GM12878 (cell line): ENCODE results near the gene DTNBP1. TPM values are rescaled to one million over a fixed set of nuclear protein-coding genes. Genes with fewer than 3 reads are reported as not detected.

Source experiments
- ATAC-seq: fragments of 200-7000 bp; cut with Tn5 transposase; 3 replicates; pipeline ENCODE4 v1.9.1; 2020; ENCODE audit warnings: mild to moderate bottlenecking, moderate library complexity
- BruUV-seq: library from RNA; stranded (reverse); fragments of 400-500 nt; replicated peaks from 2 replicates; lab custom pipeline; 2021; lab: Mats Ljungman, UMichigan
- CTCF ChIA-PET: fragments of 300-600 bp; sonication (Branson Sonifier 250); formaldehyde crosslinking; extraction: SDS; loops from one replicate; lab custom pipeline; 2021; ENCODE audit warnings: inconsistent platforms; lab: Yijun Ruan, JAX
- POLR2A ChIA-PET: fragments of 350-600 bp; formaldehyde crosslinking; extraction: SDS; loops from one replicate; lab custom pipeline; 2021; ENCODE audit warnings: inconsistent platforms; lab: Charles Lee
- RAD21 ChIA-PET: fragments of 300-600 bp; sonication (Branson Sonifier 250); formaldehyde crosslinking; loops from one replicate; lab custom pipeline; 2023; ENCODE audit warnings: antibody characterized with exemption; ENCODE audit not compliant: unreplicated experiment; lab: Charles Lee
- SMC1A ChIA-PET: fragments of 300-600 bp; sonication (Branson Sonifier 250); formaldehyde crosslinking; loops from one replicate; lab custom pipeline; 2023; ENCODE audit not compliant: unreplicated experiment, uncharacterized antibody; lab: Charles Lee
- DNase-seq: peaks from one replicate; pipeline ENCODE4 v3.0.0-alpha.2; 2011; ENCODE audit warnings: low read depth, low spot score
- FAIRE-seq: peaks from 3 replicates; lab custom pipeline; 2011; peaks lifted over from hg19 to GRCh38; lab: Jason Lieb, UNC
- H2AFZ ChIP-seq: 2 replicates; pipeline ENCODE4 v1.6.0; 2011; ENCODE audit warnings: low read depth, low read length, control low read depth; ENCODE audit not compliant: control insufficient read depth
- H3K27ac ChIP-seq: 2 replicates; pipeline ENCODE4 v1.5.1; 2011; ENCODE audit warnings: control low read depth; ENCODE audit not compliant: control insufficient read depth, insufficient read depth
- H3K27me3 ChIP-seq, 2 experiments: replicated peaks in 1 of 2; 2 replicates each; pipeline versions ENCODE4 v1.6.0 to v1.6.1; 2011; ENCODE audit warnings: low read length in 1 of 2; ENCODE audit not compliant: control insufficient read depth in 2 of 2, insufficient read depth in 2 of 2
- H3K36me3 ChIP-seq, 2 experiments: 2 replicates each; pipeline ENCODE4 v1.5.1; 2011; ENCODE audit warnings: low read length in 1 of 2; ENCODE audit not compliant: control insufficient read depth in 2 of 2, insufficient read depth in 2 of 2
- H3K4me1 ChIP-seq: 2 replicates; pipeline ENCODE4 v1.6.1; 2011; ENCODE audit warnings: mild to moderate bottlenecking, low read length, moderate library complexity, mixed read lengths; ENCODE audit not compliant: control insufficient read depth, insufficient read depth
- H3K4me2 ChIP-seq: 2 replicates; pipeline ENCODE4 v1.6.0; 2011; ENCODE audit warnings: control low read depth; ENCODE audit not compliant: control insufficient read depth, insufficient read depth
- H3K4me3 ChIP-seq: fragments of 200-600 bp; sonication (generic); 2 replicates; pipeline ENCODE4 v1.5.1; 2016
- H3K79me2 ChIP-seq: 2 replicates; pipeline ENCODE4 v1.6.0; 2011; ENCODE audit warnings: low read length; ENCODE audit not compliant: control insufficient read depth, insufficient read depth
- H3K9ac ChIP-seq: 2 replicates; pipeline ENCODE4 v1.8.0; 2011; ENCODE audit warnings: low read length, control low read depth, mixed read lengths; ENCODE audit not compliant: control insufficient read depth, insufficient read depth
- H3K9me3 ChIP-seq: replicated peaks from 3 replicates; pipeline ENCODE4 v1.5.1; 2011; ENCODE audit warnings: mild to moderate bottlenecking, low read length; ENCODE audit not compliant: control insufficient read depth, insufficient read depth
- H4K20me1 ChIP-seq: 2 replicates; pipeline ENCODE4 v1.6.0; 2011; ENCODE audit not compliant: control insufficient read depth, insufficient read depth
- ATF2 ChIP-seq: IDR thresholded peaks from 2 replicates; pipeline ENCODE4 v1.6.1; 2012; ENCODE audit warnings: low read length, inconsistent platforms
- CBX5 ChIP-seq: sonication (generic); IDR thresholded peaks from 2 replicates; pipeline ENCODE4 v1.6.1; 2016; ENCODE audit warnings: low read depth, moderate library complexity, mild to moderate bottlenecking, inconsistent platforms
- CUX1 ChIP-seq: IDR thresholded peaks from 2 replicates; pipeline ENCODE4 v1.6.1; 2012; ENCODE audit warnings: improper control_type of control experiment, low read depth, low read length; ENCODE audit not compliant: insufficient replicate concordance
- E2F4 ChIP-seq: IDR thresholded peaks from 2 replicates; pipeline ENCODE4 v1.6.1; 2012; ENCODE audit warnings: low read depth, low read length, improper control_type of control experiment
- IKZF2 ChIP-seq, 2 experiments: fragments of 450-650 bp; IDR thresholded peaks; 2 replicates each; pipeline ENCODE4 v1.6.1; 2017; ENCODE audit warnings: mild to moderate bottlenecking in 2 of 2, moderate library complexity in 2 of 2
- MXI1 ChIP-seq: fragments of 150-350 bp; IDR thresholded peaks from 2 replicates; pipeline ENCODE4 v1.6.1; 2011; ENCODE audit warnings: low read depth, mild to moderate bottlenecking, inconsistent platforms, low read length, improper control_type of control experiment
- NFIC ChIP-seq: IDR thresholded peaks from 2 replicates; pipeline ENCODE4 v1.6.1; 2012; ENCODE audit warnings: low read depth, mild to moderate bottlenecking, inconsistent platforms, low read length, moderate library complexity
- NFYA ChIP-seq: IDR thresholded peaks from 2 replicates; pipeline ENCODE4 v1.6.1; 2011; ENCODE audit warnings: low read depth, mild to moderate bottlenecking, low read length, improper control_type of control experiment, borderline replicate concordance
- SMC3 ChIP-seq: IDR thresholded peaks from 2 replicates; pipeline ENCODE4 v1.6.1; 2011; ENCODE audit warnings: low read length, improper control_type of control experiment, borderline replicate concordance
- TARDBP ChIP-seq: IDR thresholded peaks from 2 replicates; pipeline ENCODE4 v1.6.1; 2016; ENCODE audit warnings: borderline replicate concordance
- ZNF24 ChIP-seq: fragments of 450-650 bp; IDR thresholded peaks from 2 replicates; pipeline ENCODE4 v1.6.1; 2017; ENCODE audit warnings: antibody characterized with exemption, mild to moderate bottlenecking
- ZNF687 ChIP-seq: fragments of 450-650 bp; IDR thresholded peaks from 2 replicates; pipeline ENCODE4 v1.6.1; 2017; ENCODE audit warnings: mild to moderate bottlenecking, moderate library complexity
- WGBS: methylation state at CpG from one replicate; pipeline ENCODE4 v1.1.6; 2016; ENCODE audit warnings: low lambda C conversion rate; ENCODE audit not compliant: insufficient replicate concordance, insufficient coverage; ENCODE audit errors: missing lambda C conversion rate; 5-methylcytosine and 5-hydroxymethylcytosine counted together
- in situ Hi-C: fragments of 300-500 bp; cut with MboI; formaldehyde crosslinking; loops from 9 replicates; pipeline ENCODE4 v1.14.3; 2018; ENCODE audit warnings: mixed read lengths
- intact Hi-C: fragments of 100-400 bp; cut with micrococcal nuclease; formaldehyde crosslinking; loops from one replicate; pipeline ENCODE4 v1.14.2; 2022; ENCODE audit not compliant: unreplicated experiment
- polyA plus RNA-seq, 11 experiments: library from polyadenylated mRNA; depleted of rRNA in 4 of 11; unstranded in 6 of 11; stranded (reverse) in 5 of 11; fragments of >200 nt; fragmentation: Nextera tagmentation in 4 of 11; fragmentation: Illumina TruSeq in 1 of 11; extraction: Ambion mirVana in 4 of 11; extraction: Trizol in 1 of 11; gene quantifications; 1 replicate in 1 of 11; 2 replicates in 10 of 11; pipeline versions ENCODE4 v1.2.1 to v1.2.3, GENCODE V29; 2011 to 2016; ENCODE audit warnings: inconsistent platforms in 2 of 11, missing spikeins in 2 of 11, low read depth in 1 of 11
- total RNA-seq, 4 experiments: library from RNA; depleted of rRNA in 3 of 4; stranded (reverse); fragments of >200 nt in 3 of 4; fragmentation: Illumina TruSeq in 1 of 4; extraction: Trizol in 1 of 4; gene quantifications; 2 replicates each; pipeline versions ENCODE4 v1.2.1 to v1.2.3, GENCODE V29; 2013 to 2021

The DTNBP1 gene
- total and polyA plus RNA-seq, 10 of the 15 experiments (the other 5 are each of a cell fraction or from before 2014, with no cell fraction given) = 7.1 to 40.3 (median 20.1) TPM

- 96% methylated on average over 5 of the region's 5 CpGs for WGBS
- no peak for FAIRE-seq
- in situ Hi-C loops = no loop called here
- ATAC-seq = no peak
- no peak for DNase-seq
- CTCF ChIA-PET = interaction anchor here (0.6 to 1.3 kb wide), 2 partner anchors 69 to 73 kb away, joined by 3 read pairs; no protein-coding TSS in a partner anchor
- Histone ChIP-seq H3K9ac (no peak overlapping the region), H3K27ac (no peak overlapping the region), H3K79me2 (no peaks in the 10 kb centered on the region; the same call in 1 of the 2 replicates), H4K20me1 (no peaks in the 10 kb centered on the region), H3K9me3 (peaks cover 10% of the 10 kb centered on the region), H3K4me1 (peaks cover 7% of the 10 kb centered on the region), H3K4me3 (no peak overlapping the region), H3K36me3 (peaks cover 0 to 3% of the 10 kb centered on the region in 2 experiments; a peak in 3 of 4 replicates), H3K27me3 (no peaks in the 10 kb centered on the region), H2AFZ (no peak overlapping the region), H3K4me2 (no peak overlapping the region)
- no TSS peak for BruUV-seq
- SMC1A ChIA-PET = no interaction called here
- POLR2A ChIA-PET = interaction anchor here (0.6 kb wide), 1 partner anchor 38 kb away, joined by 5 read pairs; no protein-coding TSS in a partner anchor
- TF ChIP-seq ZNF24 = no peak
- TF ChIP-seq SMC3 = no peak
- no peak for TF ChIP-seq MXI1
- TF ChIP-seq NFIC = no peak
- no peak for TF ChIP-seq NFYA
- no peak for TF ChIP-seq CUX1
- TF ChIP-seq ZNF687 = no peak
- TF ChIP-seq CBX5 = no peak
- no peak for TF ChIP-seq ATF2
- no peak for TF ChIP-seq TARDBP
- TF ChIP-seq E2F4 = no peak
- no peak for TF ChIP-seq IKZF2 (IDR thresholded peaks at IDR 0.05)
- intact Hi-C loops = no loop called here
- RAD21 ChIA-PET = interaction anchor here (0.6 to 1.0 kb wide), 2 partner anchors 76 to 146 kb away, joined by 3 read pairs; no protein-coding TSS in a partner anchor
Measured at GRCh38 chr6:15547400-15547799, 115.4 kb downstream of the DTNBP1 start.
